CD4-positive, alpha-beta T cell (primary cell): Measurements from ENCODE around the gene VASN. TPM values are rescaled to one million over a fixed set of nuclear protein-coding genes. Genes with fewer than 3 reads are reported as not detected.
"Not testable (repeated sequence)": the region's sequence is repeated elsewhere in the genome, so short reads cannot be mapped to it uniquely, and the experiment has no call there.

Source experiments
- ATAC-seq: fragments of 200-7000 bp; cut with Tn5 transposase; one replicate; pipeline ENCODE4 v1.10.0; 2022; ENCODE audit warnings: mild to moderate bottlenecking; ENCODE audit not compliant: poor library complexity
- CTCF ChIA-PET: fragments of 350-600 bp; sonication (Branson Sonifier 250); formaldehyde crosslinking; loops from one replicate; lab custom pipeline; 2021; ENCODE audit warnings: antibody characterized with exemption, inconsistent platforms; lab: Charles Lee
- POLR2A ChIA-PET: fragments of 350-600 bp; sonication (Branson Sonifier 250); formaldehyde crosslinking; loops from one replicate; lab custom pipeline; 2021; ENCODE audit warnings: antibody characterized with exemption, inconsistent platforms; lab: Charles Lee
- DNase-seq, 14 experiments: peaks; one replicate each; pipeline ENCODE4 v3.0.0-alpha.2; 2013 to 2020; ENCODE audit warnings: mixed read lengths in 2 of 14
- H3K27ac ChIP-seq, 2 donors: one replicate each; pipeline versions ENCODE4 v1.5.1 to v1.7.0; 2013; ENCODE audit warnings: low read length in 2 of 2, low read depth in 1 of 2, mild to moderate bottlenecking in 1 of 2
- H3K27me3 ChIP-seq, 2 experiments: 1 replicate in 1 of 2; 2 replicates in 1 of 2; pipeline versions ENCODE4 v1.6.1 to v1.7.0; 2013; ENCODE audit warnings: low read length in 2 of 2, control low read depth in 1 of 2, mild to moderate bottlenecking in 1 of 2, moderate library complexity in 1 of 2; ENCODE audit not compliant: insufficient read depth in 2 of 2, control insufficient read depth in 1 of 2
- H3K36me3 ChIP-seq: one replicate; pipeline ENCODE4 v1.6.1; 2013; ENCODE audit warnings: low read length, control low read depth; ENCODE audit not compliant: insufficient read depth
- H3K4me1 ChIP-seq: one replicate; pipeline ENCODE4 v1.6.1; 2013; ENCODE audit warnings: low read length, control low read depth; ENCODE audit not compliant: insufficient read depth
- H3K4me3 ChIP-seq: one replicate; pipeline ENCODE4 v1.5.1; 2013; ENCODE audit warnings: mild to moderate bottlenecking, low read length, moderate library complexity
- H3K9me3 ChIP-seq, 2 experiments: 1 replicate in 1 of 2; 2 replicates in 1 of 2; pipeline versions ENCODE4 v1.6.1 to v1.7.0; 2013; ENCODE audit warnings: low read length in 2 of 2, mild to moderate bottlenecking in 2 of 2, control low read depth in 1 of 2, moderate library complexity in 1 of 2; ENCODE audit not compliant: control insufficient read depth in 1 of 2, insufficient read depth in 1 of 2
- H3K27ac Mint-ChIP-seq: one replicate; pipeline ENCODE4 v1.8.0; 2020; ENCODE audit warnings: mixed read lengths
- H3K27me3 Mint-ChIP-seq: one replicate; pipeline ENCODE4 v1.8.0; 2021; ENCODE audit warnings: mixed read lengths
- H3K36me3 Mint-ChIP-seq: one replicate; pipeline ENCODE4 v1.8.0; 2021; ENCODE audit warnings: low read depth, mixed read lengths
- H3K4me1 Mint-ChIP-seq: one replicate; pipeline ENCODE4 v1.8.0; 2021; ENCODE audit warnings: low read depth, mixed read lengths
- H3K4me3 Mint-ChIP-seq: one replicate; pipeline ENCODE4 v1.8.0; 2020; ENCODE audit warnings: mild to moderate bottlenecking, mixed read lengths
- H3K9me3 Mint-ChIP-seq: one replicate; pipeline ENCODE4 v1.8.0; 2020; ENCODE audit warnings: mixed read lengths
- CTCF ChIP-seq: fragments of 200-600 bp; IDR thresholded peaks from one replicate; pipeline ENCODE4 v1.8.0; 2022; ENCODE audit warnings: antibody characterized with exemption, mild to moderate bottlenecking
- intact Hi-C, 2 experiments: fragments of 100-400 bp; cut with DNase I in 1 of 2; cut with micrococcal nuclease in 1 of 2; formaldehyde crosslinking; loops; one replicate each; pipeline versions ENCODE4 v1.15.1 to v1.9.0; 2023 to 2025; cut with DNase I, micrococcal nuclease
- total RNA-seq, 174 experiments: library from RNA in 2 of 174; stranded (reverse) in 2 of 174; gene quantifications; one replicate each; pipeline ENCODE4 v1.2.3 and lab custom pipeline; 2021 to 2026

VASN gene
- total RNA-seq, 2 experiments from 2014 or later = 0.70 to 0.77 TPM

DNA sequence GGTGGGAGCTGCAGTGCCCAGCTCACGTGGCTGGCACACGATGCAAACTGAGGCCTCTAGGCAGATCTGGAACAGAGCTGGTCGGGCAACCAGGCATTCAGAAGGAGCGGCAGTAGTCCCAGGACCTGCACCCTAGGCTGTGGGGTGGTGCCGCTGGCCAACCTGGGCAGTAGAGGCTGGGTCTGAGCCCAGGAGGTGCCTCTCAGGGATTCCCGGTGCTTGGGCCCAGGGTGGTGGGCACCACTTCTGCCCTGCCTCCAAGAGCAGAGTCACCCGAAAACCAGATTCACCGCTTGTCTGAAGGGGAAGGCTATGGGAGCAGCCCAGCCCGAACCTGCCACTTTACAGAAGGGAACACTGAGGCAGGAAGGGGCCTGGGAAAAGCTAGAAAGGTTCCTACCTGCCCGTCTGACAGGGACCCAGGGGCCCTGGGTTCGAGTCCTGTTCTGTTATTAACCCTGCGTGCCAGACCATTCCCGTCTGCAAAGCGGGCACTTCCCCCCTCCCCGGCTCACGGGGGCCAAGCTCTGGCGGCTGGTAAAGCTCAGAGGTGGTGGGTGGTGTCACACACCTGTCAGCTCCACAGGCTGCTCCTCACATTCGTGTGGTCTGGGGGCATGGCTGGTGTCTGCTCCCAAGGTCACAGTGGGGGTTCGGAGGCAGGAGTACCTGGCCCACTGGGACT lies 38.9 kb upstream of the VASN start:
- Mint-ChIP-seq H3K4me1 (no peaks in the 10 kb centered on the region), H3K9me3 (no peaks in the 10 kb centered on the region), H3K27ac (no peak overlapping the region), H3K27me3 (no peaks in the 10 kb centered on the region), H3K36me3 (no peaks in the 10 kb centered on the region), H3K4me3 (no peak overlapping the region)
- Histone ChIP-seq H3K9me3 (no peaks in the 10 kb centered on the region), H3K4me3 (no peak overlapping the region), H3K4me1 (peaks cover 14% of the 10 kb centered on the region), H3K27me3 (peaks cover 4 to 9% of the 10 kb centered on the region in 2 experiments), H3K36me3 (no peaks in the 10 kb centered on the region), H3K27ac (no peak overlapping the region)
- DNase-seq (no peak), ATAC-seq (no peak)
- intact Hi-C loops = no loop called here
- ChIA-PET POLR2A (no interaction called here), CTCF (no interaction called here)
- TF ChIP-seq CTCF = no peak

GRCh38 chr16:4333308-4333638 lies 38.4 kb upstream of the VASN start:
- intact Hi-C loops = no loop called here
- Mint-ChIP-seq H3K4me3 (no peak overlapping the region), H3K27me3 (no peaks in the 10 kb centered on the region), H3K9me3 (no peaks in the 10 kb centered on the region), H3K27ac (no peak overlapping the region), H3K4me1 (no peaks in the 10 kb centered on the region), H3K36me3 (no peaks in the 10 kb centered on the region)
- DNase-seq = no peak
- POLR2A ChIA-PET = no interaction called here
- Histone ChIP-seq H3K9me3 (no peaks in the 10 kb centered on the region), H3K27ac (no peak overlapping the region), H3K27me3 (peaks cover 4 to 7% of the 10 kb centered on the region in 2 experiments), H3K4me3 (no peak overlapping the region), H3K4me1 (peaks cover 9% of the 10 kb centered on the region), H3K36me3 (no peaks in the 10 kb centered on the region)
- ATAC-seq = no peak
- no peak for TF ChIP-seq CTCF
- CTCF ChIA-PET = no interaction called here

DNA sequence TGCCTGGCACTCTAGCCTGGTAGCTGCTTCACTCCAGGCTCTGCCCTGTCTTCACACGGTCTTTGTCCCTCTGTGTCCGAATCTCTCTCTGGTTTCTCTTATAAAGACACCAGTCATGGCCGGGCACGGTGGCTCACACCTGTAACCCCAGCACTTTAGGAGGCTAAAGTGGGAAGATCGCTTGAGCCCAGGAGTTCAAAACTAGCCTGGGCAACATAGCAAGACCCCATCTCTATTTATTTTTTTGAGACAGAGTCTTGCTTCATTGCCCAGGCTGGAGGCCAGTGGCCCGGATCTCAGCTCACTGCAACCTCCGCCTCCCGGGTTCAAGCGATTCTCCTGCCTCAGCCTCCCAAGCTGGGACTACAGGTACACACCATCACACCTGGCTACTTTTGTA lies 37.9 kb upstream of the VASN start:
- H3K27ac ChIP-seq, H3K9me3 ChIP-seq, CTCF ChIA-PET, DNase-seq, H3K27me3 Mint-ChIP-seq, H3K27me3 ChIP-seq, H3K9me3 Mint-ChIP-seq, ATAC-seq, H3K27ac Mint-ChIP-seq, H3K36me3 ChIP-seq, POLR2A ChIA-PET, H3K4me1 ChIP-seq, intact Hi-C loops, H3K4me1 Mint-ChIP-seq, H3K4me3 Mint-ChIP-seq, H3K36me3 Mint-ChIP-seq, H3K4me3 ChIP-seq: not testable (repeated sequence)
